Measurements from ENCODE around the gene FBXW10B. TPM values are rescaled to one million over a fixed set of nuclear protein-coding genes. Genes with fewer than 3 reads are reported as not detected.

FBXW10B gene
- total and polyA plus RNA-seq, 10 donors: 0.28 to 1.4 (median 0.66) TPM

DNA sequence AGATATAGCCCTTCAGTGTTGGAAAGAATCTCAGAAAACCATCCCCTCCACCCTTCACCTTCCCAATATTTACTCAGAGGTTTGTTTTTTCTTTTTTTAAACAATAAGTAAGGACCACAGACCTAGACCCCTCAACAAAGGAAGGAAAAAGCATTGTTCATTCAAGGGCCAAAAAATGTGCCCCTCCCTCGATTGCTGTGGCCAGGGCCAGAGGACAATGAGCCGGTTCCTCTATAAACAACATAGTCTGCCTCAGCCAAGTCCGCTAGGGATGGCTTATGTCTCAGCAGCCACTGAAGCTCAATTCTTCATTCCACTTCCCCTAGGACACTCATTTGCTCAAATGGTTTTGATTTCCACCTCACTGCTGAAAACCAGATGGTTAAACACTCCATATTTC, 40.6 kb upstream of the FBXW10B start:
- intact Hi-C loops (cut with DNase I; ENCODE audit: low total_unique reads): no loop called here

GRCh38 chr17:15659663-15660062, 40.2 kb upstream of the FBXW10B start:
- no peak for DNase-seq
- TF ChIP-seq POLR2A (IDR thresholded peaks at IDR 0.05): no peak
- no peak for TF ChIP-seq CTCF (IDR thresholded peaks at IDR 0.05 in 8 of 11, conservative IDR thresholded peaks at IDR 0.05 in 3 of 11)
- TF ChIP-seq POLR2AphosphoS5 (IDR thresholded peaks at IDR 0.05): no peak
- intact Hi-C loops (cut with DNase I; ENCODE audit: low total_unique reads): no loop called here
- no peaks in the 10 kb centered on the region for H3K27me3 ChIP-seq (replicated peaks in 1 of 7)
- 81 to 95% (median 85%) methylated on average over 4 of the region's 4 CpGs for WGBS, 5 donors
- H3K36me3 ChIP-seq: peaks cover 0 to 39% (median 0%) of the 10 kb centered on the region in 6 donors
- peaks cover 0 to 7% (median 0%) of the 10 kb centered on the region in 6 donors for H3K4me1 ChIP-seq
- no peak overlapping the region for H3K4me3 ChIP-seq
- H3K27ac ChIP-seq: peak overlapping the region in 3 of 8 donors; percentile 15 to 39 (median 29)
- H3K9me3 ChIP-seq: no peaks in the 10 kb centered on the region

More for the DNA sequence above, 40.6 kb upstream of the FBXW10B start:
- Histone ChIP-seq H3K27ac (peak overlapping the region in 3 of 8 donors; percentile 15 to 39 (median 29)), H3K4me3 (no peak overlapping the region), H3K36me3 (peaks cover 0 to 44% (median 0%) of the 10 kb centered on the region in 6 donors), H3K9me3 (no peaks in the 10 kb centered on the region), H3K4me1 (peaks cover 0 to 7% (median 0%) of the 10 kb centered on the region in 6 donors), H3K27me3 (replicated peaks in 1 of 7) (no peaks in the 10 kb centered on the region)
- no peak for DNase-seq
- TF ChIP-seq POLR2AphosphoS5 (IDR thresholded peaks at IDR 0.05) (no peak), CTCF (IDR thresholded peaks at IDR 0.05 in 8 of 11, conservative IDR thresholded peaks at IDR 0.05 in 3 of 11) (no peak), POLR2A (IDR thresholded peaks at IDR 0.05) (no peak)
- 73 to 85% (median 78%) methylated on average over 3 of the region's 3 CpGs for WGBS, 5 donors

- TF ChIP-seq POLR2A (IDR thresholded peaks at IDR 0.05) (no peak), POLR2AphosphoS5 (IDR thresholded peaks at IDR 0.05) (no peak), CTCF (IDR thresholded peaks at IDR 0.05 in 8 of 11, conservative IDR thresholded peaks at IDR 0.05 in 3 of 11) (no peak)
- Histone ChIP-seq H3K4me3 (no peak overlapping the region), H3K27ac (no peak overlapping the region), H3K4me1 (peaks cover 0 to 7% (median 0%) of the 10 kb centered on the region in 6 donors), H3K36me3 (peaks cover 0 to 35% (median 0%) of the 10 kb centered on the region in 6 donors), H3K27me3 (replicated peaks in 1 of 7) (no peaks in the 10 kb centered on the region), H3K9me3 (no peaks in the 10 kb centered on the region)
- intact Hi-C loops (cut with DNase I; ENCODE audit: low total_unique reads): no loop called here
- WGBS, 5 donors: 93 to 98% (median 96%) methylated on average over 6 of the region's 6 CpGs
- no peak for DNase-seq
Measured at GRCh38 chr17:15659236-15659635, 39.7 kb upstream of the FBXW10B start.

DNA sequence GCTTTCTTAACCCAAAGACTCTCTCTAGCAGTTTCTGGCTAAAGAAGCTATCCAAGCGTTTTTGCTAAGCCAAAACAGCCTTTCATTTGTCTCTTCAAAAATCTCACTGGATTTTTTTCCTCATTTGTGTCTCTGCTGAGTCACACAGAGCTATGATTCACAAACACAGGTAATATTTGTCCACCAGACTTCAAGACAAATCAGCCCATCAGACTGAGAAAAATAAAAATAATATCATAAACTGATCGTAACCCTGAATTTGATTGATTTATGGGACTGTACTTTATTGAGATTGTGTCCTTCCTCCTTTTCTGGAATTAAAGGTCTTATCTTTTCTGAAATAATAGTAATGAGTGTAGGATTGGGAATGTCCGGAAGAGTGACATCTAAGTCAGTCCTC, 38.8 kb upstream of the FBXW10B start:
- peaks cover 0 to 7% (median 0%) of the 10 kb centered on the region in 6 donors for H3K4me1 ChIP-seq
- no peak overlapping the region for H3K4me3 ChIP-seq
- no peak overlapping the region for H3K27ac ChIP-seq
- no peak for DNase-seq
- WGBS, 5 donors: 91 to 97% (median 93%) methylated on average over 3 of the region's 3 CpGs
- H3K36me3 ChIP-seq: peaks cover 0 to 27% (median 0%) of the 10 kb centered on the region in 6 donors
- no peaks in the 10 kb centered on the region for H3K9me3 ChIP-seq
- TF ChIP-seq CTCF (IDR thresholded peaks at IDR 0.05 in 8 of 11, conservative IDR thresholded peaks at IDR 0.05 in 3 of 11): no peak
- TF ChIP-seq POLR2A (IDR thresholded peaks at IDR 0.05): no peak
- no peak for TF ChIP-seq POLR2AphosphoS5 (IDR thresholded peaks at IDR 0.05)
- intact Hi-C loops (cut with DNase I; ENCODE audit: low total_unique reads): no loop called here
- H3K27me3 ChIP-seq (replicated peaks in 1 of 7): no peaks in the 10 kb centered on the region
